ENCODE measurements around the gene CPSF4. TPM values are rescaled to one million over a fixed set of nuclear protein-coding genes. Genes with fewer than 3 reads are reported as not detected.

CPSF4 gene
- total RNA-seq, 1 donor from 2014 or later, result 54.5 TPM

- Histone ChIP-seq H3K4me3 (ENCODE audit: low read depth, low read length) (no peak overlapping the region), H3K27me3 (ENCODE audit: control insufficient read depth, insufficient read depth, low read length) (no peaks in the 10 kb centered on the region), H3K36me3 (ENCODE audit: control insufficient read depth, insufficient read depth, low read length) (peaks cover 19% of the 10 kb centered on the region)
- TF ChIP-seq CTCF (IDR thresholded peaks at IDR 0.05; ENCODE audit: insufficient read depth, low read length, severe bottlenecking), result no peak
- DNase-seq (ENCODE audit: low read depth) (no peak), FAIRE-seq (no peak)
These were observed 32.2 kb upstream of the CPSF4 start for GRCh38 chr7:99406557-99406956.

- Histone ChIP-seq H3K27me3 (ENCODE audit: control insufficient read depth, insufficient read depth, low read length) (no peaks in the 10 kb centered on the region), H3K4me3 (ENCODE audit: low read depth, low read length) (peak overlapping the region; percentile 84), H3K36me3 (ENCODE audit: control insufficient read depth, insufficient read depth, low read length) (peaks cover 17% of the 10 kb centered on the region)
- no peak for TF ChIP-seq CTCF (IDR thresholded peaks at IDR 0.05; ENCODE audit: insufficient read depth, low read length, severe bottlenecking)
- FAIRE-seq (no peak), DNase-seq (ENCODE audit: low read depth) (peak; percentile 59)
These were observed 30.8 kb upstream of the CPSF4 start for GRCh38 chr7:99407872-99408378.

- H3K36me3 ChIP-seq (ENCODE audit: control insufficient read depth, insufficient read depth, low read length), result peaks cover 19% of the 10 kb centered on the region
- no peaks in the 10 kb centered on the region for H3K27me3 ChIP-seq (ENCODE audit: control insufficient read depth, insufficient read depth, low read length)
- peak; percentile 9 for TF ChIP-seq CTCF (IDR thresholded peaks at IDR 0.05; ENCODE audit: insufficient read depth, low read length, severe bottlenecking)
- FAIRE-seq (no peak), DNase-seq (ENCODE audit: low read depth) (peak; percentile 89)
- peak within 1 kb of the TSS; percentile 84 for H3K4me3 ChIP-seq (ENCODE audit: low read depth, low read length)
These were observed 30.2 kb upstream of the CPSF4 start, which contains the start of the genes BUD31 and PDAP1 for GRCh38 chr7:99408379-99409191. BUD31 (plus strand) TSS chr7:99408969; CDS start chr7:99411093, 2,124 bp downstream. PDAP1 (minus strand) TSS chr7:99408597; CDS start chr7:99408548, 49 bp downstream.

GRCh38 chr7:99409192-99409572 is 29.6 kb upstream of the CPSF4 start:
- FAIRE-seq, result no peak
- DNase-seq (ENCODE audit: low read depth), result no peak
- H3K4me3 ChIP-seq (ENCODE audit: low read depth, low read length), result peak overlapping the region; percentile 84
- TF ChIP-seq CTCF (IDR thresholded peaks at IDR 0.05; ENCODE audit: insufficient read depth, low read length, severe bottlenecking), result no peak
- H3K36me3 ChIP-seq (ENCODE audit: control insufficient read depth, insufficient read depth, low read length), result peaks cover 16% of the 10 kb centered on the region
- H3K27me3 ChIP-seq (ENCODE audit: control insufficient read depth, insufficient read depth, low read length), result no peaks in the 10 kb centered on the region

- Histone ChIP-seq H3K36me3 (ENCODE audit: control insufficient read depth, insufficient read depth, low read length) (peaks cover 16% of the 10 kb centered on the region), H3K4me3 (ENCODE audit: low read depth, low read length) (peak overlapping the region; percentile 84)
- no peak for TF ChIP-seq CTCF (IDR thresholded peaks at IDR 0.05; ENCODE audit: insufficient read depth, low read length, severe bottlenecking)
These were observed 28.9 kb upstream of the CPSF4 start for GRCh38 chr7:99409806-99410205.

More at GRCh38 chr7:99409806-99410205, 28.9 kb upstream of the CPSF4 start:
- no peaks in the 10 kb centered on the region for H3K27me3 ChIP-seq (ENCODE audit: control insufficient read depth, insufficient read depth, low read length)
- DNase-seq (ENCODE audit: low read depth) (no peak), FAIRE-seq (no peak)

All from bronchial epithelial cell (primary cell).